Activated CD4-positive, alpha-beta T cell treated with anti-CD3 and anti-CD28 coated beads, Interleukin-2, amount 10 ng/mL, durations not matched to agents 7 days and 5 days (primary cell): Measurements from ENCODE around the gene PTPRQ. TPM values are rescaled to one million over a fixed set of nuclear protein-coding genes. Genes with fewer than 3 reads are reported as not detected.
"Not testable (repeated sequence)": the region's sequence is repeated elsewhere in the genome, so short reads cannot be mapped to it uniquely, and the experiment has no call there.

ENCODE experiments used
- CTCF ChIA-PET: fragments of 350-600 bp; sonication (Branson Sonifier 250); formaldehyde crosslinking; loops from one replicate; lab custom pipeline; 2021; ENCODE audit warnings: antibody characterized with exemption; lab: Charles Lee
- POLR2A ChIA-PET: fragments of 350-600 bp; sonication (Branson Sonifier 250); formaldehyde crosslinking; loops from one replicate; lab custom pipeline; 2021; ENCODE audit warnings: antibody characterized with exemption; lab: Charles Lee
- DNase-seq: peaks from one replicate; pipeline ENCODE4 v3.0.0-alpha.2; 2020
- H3K27ac Mint-ChIP-seq: one replicate; pipeline ENCODE4 v1.8.0; 2021; ENCODE audit warnings: mild to moderate bottlenecking, moderate library complexity, mixed read lengths
- H3K27me3 Mint-ChIP-seq: one replicate; pipeline ENCODE4 v1.8.0; 2021; ENCODE audit warnings: mixed read lengths
- H3K36me3 Mint-ChIP-seq: one replicate; pipeline ENCODE4 v1.8.0; 2021; ENCODE audit warnings: low read depth, mixed read lengths
- H3K4me1 Mint-ChIP-seq: one replicate; pipeline ENCODE4 v1.8.0; 2021; ENCODE audit warnings: mixed read lengths
- H3K4me3 Mint-ChIP-seq: one replicate; pipeline ENCODE4 v1.8.0; 2021; ENCODE audit warnings: mild to moderate bottlenecking, moderate library complexity, mixed read lengths
- H3K9me3 Mint-ChIP-seq: one replicate; pipeline ENCODE4 v1.8.0; 2021; ENCODE audit warnings: mixed read lengths
- total RNA-seq, 2 experiments: library from RNA; stranded (reverse); gene quantifications; one replicate each; pipeline ENCODE4 v1.2.3, GENCODE V29; 2021

PTPRQ gene
- total RNA-seq, 2 experiments from 2014 or later, result not detected

DNA sequence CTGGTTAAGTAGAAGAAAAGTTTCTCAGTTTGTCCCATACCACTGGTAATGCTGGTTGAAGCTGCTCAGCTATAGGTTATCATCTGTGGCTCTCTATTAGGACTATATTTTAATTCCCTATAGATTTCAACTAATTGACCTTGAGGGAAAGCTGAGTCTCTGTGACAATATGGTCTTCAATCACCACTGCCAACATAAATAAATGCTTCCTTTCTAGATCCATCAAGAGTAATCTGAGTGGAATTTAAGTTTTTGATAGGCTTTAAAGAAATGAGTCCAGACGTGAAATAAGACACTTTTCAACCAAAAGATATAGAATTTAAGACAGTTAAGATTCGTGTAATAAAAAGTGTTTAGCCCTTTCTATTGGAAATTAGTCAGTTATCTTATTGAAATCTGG is 199.9 kb downstream of the PTPRQ start:
- H3K27ac Mint-ChIP-seq, result no peak overlapping the region
- no peaks in the 10 kb centered on the region for H3K9me3 Mint-ChIP-seq
- H3K36me3 Mint-ChIP-seq, result no peaks in the 10 kb centered on the region
- H3K4me3 Mint-ChIP-seq, result no peak overlapping the region
- H3K4me1 Mint-ChIP-seq, result no peaks in the 10 kb centered on the region
- ChIA-PET POLR2A (no interaction called here), CTCF (no interaction called here)
- H3K27me3 Mint-ChIP-seq, result no peaks in the 10 kb centered on the region
- no peak for DNase-seq

DNA sequence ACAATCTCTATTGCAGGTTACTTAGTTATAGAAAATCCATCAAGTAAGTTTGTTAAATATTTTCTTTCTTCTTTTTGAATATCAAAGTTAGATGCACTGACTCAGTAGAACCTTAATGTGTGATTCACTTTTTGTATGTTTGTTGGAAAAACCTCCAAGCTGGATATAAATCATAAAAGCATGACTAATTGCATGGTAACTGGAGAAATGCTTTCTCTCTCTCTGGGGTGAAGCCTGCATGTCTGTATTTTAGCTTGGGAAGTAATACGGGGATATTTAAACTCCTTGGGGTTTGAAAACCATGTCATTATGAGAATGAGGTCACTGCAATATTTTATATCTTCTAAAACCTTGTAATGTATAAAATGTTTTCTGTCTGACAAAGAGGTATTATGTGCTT is 204.8 kb downstream of the PTPRQ start:
- POLR2A ChIA-PET, result no interaction called here
- no peaks in the 10 kb centered on the region for H3K9me3 Mint-ChIP-seq
- no peak for DNase-seq
- CTCF ChIA-PET, result no interaction called here
- H3K27ac Mint-ChIP-seq, result no peak overlapping the region
- H3K4me1 Mint-ChIP-seq, result no peaks in the 10 kb centered on the region
- H3K36me3 Mint-ChIP-seq, result no peaks in the 10 kb centered on the region
- H3K4me3 Mint-ChIP-seq, result no peak overlapping the region
- no peaks in the 10 kb centered on the region for H3K27me3 Mint-ChIP-seq

DNA sequence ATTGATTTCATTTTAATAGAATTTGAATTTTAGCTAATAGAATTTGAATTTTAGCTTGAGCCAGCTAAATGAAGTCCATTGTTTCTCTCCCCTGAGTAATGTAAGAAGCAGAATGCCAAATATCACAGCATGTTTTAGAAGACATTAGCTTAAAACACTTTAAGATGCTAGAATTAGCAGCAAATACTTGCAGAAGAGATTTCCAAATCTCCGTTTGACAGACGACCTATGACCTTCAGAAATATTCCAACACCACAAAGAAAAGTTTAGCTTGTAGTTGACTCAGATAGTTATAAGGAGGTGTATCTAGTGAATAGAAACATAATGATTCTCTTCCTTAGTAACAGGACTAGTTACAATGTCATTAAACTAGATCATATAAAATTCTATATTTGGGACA is 211.7 kb downstream of the PTPRQ start:
- no peaks in the 10 kb centered on the region for H3K27me3 Mint-ChIP-seq
- ChIA-PET CTCF (no interaction called here), POLR2A (no interaction called here)
- no peak for DNase-seq
- no peaks in the 10 kb centered on the region for H3K9me3 Mint-ChIP-seq
- no peak overlapping the region for H3K27ac Mint-ChIP-seq
- H3K4me1 Mint-ChIP-seq, result no peaks in the 10 kb centered on the region
- no peaks in the 10 kb centered on the region for H3K36me3 Mint-ChIP-seq
- no peak overlapping the region for H3K4me3 Mint-ChIP-seq

DNA sequence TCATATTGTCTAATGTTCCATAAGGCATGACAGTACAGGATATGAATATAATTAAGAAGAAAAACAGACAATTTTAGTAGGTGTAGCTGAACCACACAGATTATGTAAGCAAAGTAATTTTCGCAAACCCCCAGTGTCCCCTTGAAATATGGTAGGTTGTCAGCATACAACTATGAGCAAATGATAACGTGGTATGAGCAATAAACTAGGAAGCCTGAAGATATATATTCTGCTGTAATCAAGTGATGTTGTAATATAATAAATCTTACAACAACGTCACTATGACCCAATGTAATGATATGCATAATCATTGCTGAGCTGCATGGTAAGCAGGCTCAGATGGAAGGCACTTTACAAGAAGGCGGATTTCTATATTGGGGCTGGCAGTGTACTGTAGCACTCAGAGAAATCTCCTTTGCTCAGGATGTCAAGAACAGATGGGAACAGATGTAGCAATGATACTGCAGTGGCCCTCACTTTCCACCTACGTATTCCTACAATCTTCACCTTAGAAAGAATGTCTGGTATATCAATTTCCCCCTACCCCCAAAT is 215.6 kb downstream of the PTPRQ start:
- no peak for DNase-seq
- ChIA-PET POLR2A (no interaction called here), CTCF (no interaction called here)
- Mint-ChIP-seq H3K9me3 (no peaks in the 10 kb centered on the region), H3K27ac (no peak overlapping the region), H3K36me3 (no peaks in the 10 kb centered on the region), H3K4me3 (no peak overlapping the region), H3K27me3 (no peaks in the 10 kb centered on the region), H3K4me1 (no peaks in the 10 kb centered on the region)

DNA sequence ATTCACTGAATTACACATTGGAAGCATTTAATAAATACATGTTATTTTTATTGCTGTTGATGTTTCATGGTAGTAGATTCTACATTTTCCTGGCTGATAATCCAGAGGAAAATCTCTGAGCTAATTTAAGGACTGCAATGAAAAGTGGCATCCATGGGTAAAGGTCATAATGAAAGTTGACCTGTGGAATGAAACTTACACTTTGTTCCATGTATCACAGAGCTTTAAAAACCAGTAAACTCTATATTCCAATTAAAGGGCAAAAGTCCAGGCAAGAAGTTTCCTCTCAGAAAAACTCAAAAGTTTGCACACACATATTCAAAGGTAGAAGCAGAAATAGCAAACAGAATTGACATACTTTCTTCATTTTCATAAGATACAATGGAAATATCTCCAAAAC is 218.6 kb downstream of the PTPRQ start:
- Mint-ChIP-seq H3K4me1 (no peaks in the 10 kb centered on the region), H3K27me3 (no peaks in the 10 kb centered on the region), H3K36me3 (no peaks in the 10 kb centered on the region), H3K9me3 (no peaks in the 10 kb centered on the region), H3K4me3 (no peak overlapping the region), H3K27ac (no peak overlapping the region)
- CTCF ChIA-PET, result no interaction called here
- no peak for DNase-seq
- POLR2A ChIA-PET, result no interaction called here

DNA sequence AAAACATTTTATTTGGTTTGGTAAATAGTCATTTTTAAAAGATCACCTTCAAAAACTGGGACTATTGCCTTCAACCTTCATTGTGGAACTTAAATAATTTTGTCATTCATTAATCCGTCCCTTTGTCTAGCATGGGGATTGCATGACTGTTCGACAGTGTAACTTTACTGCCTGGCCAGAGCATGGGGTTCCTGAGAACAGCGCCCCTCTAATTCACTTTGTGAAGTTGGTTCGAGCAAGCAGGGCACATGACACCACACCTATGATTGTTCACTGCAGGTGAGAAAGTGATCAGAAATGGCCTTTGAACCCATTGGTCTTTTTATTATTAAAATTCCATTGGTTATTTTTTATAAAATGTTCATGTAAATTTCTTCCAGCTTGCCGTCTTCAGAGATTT is 226.2 kb downstream of the PTPRQ start:
- H3K4me1 Mint-ChIP-seq, result no peaks in the 10 kb centered on the region
- no peaks in the 10 kb centered on the region for H3K36me3 Mint-ChIP-seq
- H3K27ac Mint-ChIP-seq, result no peak overlapping the region
- H3K4me3 Mint-ChIP-seq, result no peak overlapping the region
- ChIA-PET CTCF (no interaction called here), POLR2A (no interaction called here)
- no peaks in the 10 kb centered on the region for H3K9me3 Mint-ChIP-seq
- H3K27me3 Mint-ChIP-seq, result no peaks in the 10 kb centered on the region
- no peak for DNase-seq

DNA sequence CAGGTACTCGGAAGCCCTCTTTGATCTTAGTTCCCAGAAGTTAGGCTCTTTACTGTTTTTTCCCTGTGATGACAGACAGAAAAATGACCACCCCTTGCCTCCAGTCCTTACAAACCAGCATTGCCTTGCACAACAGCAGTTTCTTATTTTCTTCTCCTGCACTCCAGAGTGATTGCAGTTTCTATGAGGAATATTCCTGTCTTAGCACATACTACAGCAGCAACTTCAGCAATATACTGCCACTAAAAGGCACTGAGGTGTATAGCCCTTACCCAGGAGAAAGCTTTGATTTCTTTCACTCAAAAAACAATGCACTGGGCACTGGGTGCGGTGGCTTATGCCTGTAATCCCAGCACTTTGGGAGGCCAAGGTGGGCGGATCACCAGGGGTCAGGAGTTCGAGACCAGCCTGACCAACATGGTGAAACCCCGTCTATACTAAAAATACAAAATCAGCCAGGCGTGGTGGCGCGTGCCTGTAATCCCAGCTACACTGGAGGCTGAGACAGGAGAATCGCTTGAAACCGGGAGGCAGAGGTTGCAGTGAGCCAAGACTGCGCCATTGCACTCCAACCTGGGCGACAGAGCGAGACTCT is 232.1 kb downstream of the PTPRQ start:
- H3K4me3 Mint-ChIP-seq, POLR2A ChIA-PET, DNase-seq, H3K9me3 Mint-ChIP-seq, H3K36me3 Mint-ChIP-seq, H3K4me1 Mint-ChIP-seq, H3K27ac Mint-ChIP-seq, CTCF ChIA-PET, H3K27me3 Mint-ChIP-seq: not testable (repeated sequence)

DNA sequence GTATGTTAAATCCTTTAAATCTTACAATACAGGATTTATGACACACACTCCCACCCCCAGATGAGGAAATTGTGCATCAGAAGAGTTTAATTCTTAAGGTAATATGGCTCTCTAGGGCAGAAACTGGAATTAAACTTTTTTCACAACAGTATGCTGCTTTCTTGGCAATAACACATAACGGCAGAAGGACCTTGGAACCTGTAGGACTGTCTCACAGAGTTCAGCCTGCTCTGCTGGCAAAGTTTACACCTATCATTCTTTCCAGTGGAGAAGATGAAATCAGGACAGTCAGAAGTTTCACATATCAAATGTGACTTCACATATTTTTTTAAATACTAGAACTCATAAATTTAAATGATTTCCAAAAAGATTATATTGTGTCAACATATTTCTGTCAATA is 232.8 kb downstream of the PTPRQ start:
- CTCF ChIA-PET, result no interaction called here
- no peaks in the 10 kb centered on the region for H3K9me3 Mint-ChIP-seq
- DNase-seq, result no peak
- POLR2A ChIA-PET, result no interaction called here
- no peaks in the 10 kb centered on the region for H3K27me3 Mint-ChIP-seq
- no peak overlapping the region for H3K27ac Mint-ChIP-seq
- no peaks in the 10 kb centered on the region for H3K36me3 Mint-ChIP-seq
- H3K4me3 Mint-ChIP-seq, result no peak overlapping the region
- H3K4me1 Mint-ChIP-seq, result no peaks in the 10 kb centered on the region

DNA sequence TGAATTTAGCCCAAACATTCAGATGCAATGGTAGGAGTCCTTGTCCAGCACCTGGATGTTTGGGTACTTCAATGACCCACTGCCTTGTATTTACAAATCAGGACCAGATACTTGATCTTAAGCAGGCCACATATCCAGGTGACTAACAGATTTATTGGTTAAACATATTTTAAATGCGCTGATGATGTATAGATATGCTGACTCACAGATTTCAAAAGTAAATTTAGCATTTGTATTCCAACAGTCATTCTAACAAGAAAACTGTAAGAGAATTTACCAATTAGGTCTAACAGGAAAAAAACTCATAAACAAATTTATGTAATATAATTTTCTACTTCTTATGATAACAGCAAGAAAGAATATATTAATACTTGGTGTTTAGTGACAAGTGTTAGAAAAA is 234.0 kb downstream of the PTPRQ start:
- Mint-ChIP-seq H3K4me1 (no peaks in the 10 kb centered on the region), H3K9me3 (no peaks in the 10 kb centered on the region), H3K27ac (no peak overlapping the region), H3K4me3 (no peak overlapping the region), H3K27me3 (no peaks in the 10 kb centered on the region), H3K36me3 (no peaks in the 10 kb centered on the region)
- CTCF ChIA-PET, result interaction anchor here (0.6 kb wide), 1 partner anchor 282 kb away, joined by 3 read pairs; no protein-coding TSS in a partner anchor
- POLR2A ChIA-PET, result no interaction called here
- no peak for DNase-seq

DNA sequence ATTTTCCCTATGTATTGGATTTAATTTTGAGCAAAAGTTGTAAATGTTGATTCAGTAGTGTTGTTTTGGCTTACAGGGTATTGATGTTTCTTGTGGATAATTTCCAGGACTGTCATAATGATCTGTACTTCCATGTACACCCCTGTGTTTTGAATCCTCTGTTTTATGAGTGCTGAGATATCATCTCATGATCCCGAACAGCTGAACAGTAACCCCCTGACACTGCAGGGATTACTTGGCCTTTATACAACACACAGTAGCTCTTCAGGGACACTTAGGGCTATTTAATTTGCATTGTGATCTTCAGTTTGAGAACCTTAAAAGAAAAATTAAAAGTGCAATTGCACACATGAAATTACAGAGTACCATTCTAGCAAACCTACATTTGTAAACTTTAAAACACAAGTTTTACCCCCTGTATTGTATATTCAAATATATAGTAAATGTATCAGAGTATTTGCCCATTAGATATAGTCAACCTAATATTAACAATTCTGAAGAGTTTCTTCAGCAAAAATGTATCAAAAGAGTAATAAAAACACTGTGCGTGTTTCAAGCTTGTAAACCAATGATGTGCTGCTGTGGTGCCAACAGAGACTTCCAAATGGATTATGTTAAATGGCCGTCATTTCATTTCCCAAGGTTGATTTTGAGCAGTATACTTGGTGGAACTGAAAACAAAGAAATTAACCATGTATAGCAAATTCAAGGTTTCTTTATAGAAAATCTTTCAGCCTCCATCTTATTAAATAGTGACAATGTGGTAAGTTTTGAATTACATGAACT is 235.5 kb downstream of the PTPRQ start:
- H3K4me3 Mint-ChIP-seq, result no peak overlapping the region
- ChIA-PET CTCF (no interaction called here), POLR2A (no interaction called here)
- no peaks in the 10 kb centered on the region for H3K9me3 Mint-ChIP-seq
- no peak overlapping the region for H3K27ac Mint-ChIP-seq
- no peaks in the 10 kb centered on the region for H3K4me1 Mint-ChIP-seq
- H3K36me3 Mint-ChIP-seq, result no peaks in the 10 kb centered on the region
- no peak for DNase-seq
- no peaks in the 10 kb centered on the region for H3K27me3 Mint-ChIP-seq

DNA sequence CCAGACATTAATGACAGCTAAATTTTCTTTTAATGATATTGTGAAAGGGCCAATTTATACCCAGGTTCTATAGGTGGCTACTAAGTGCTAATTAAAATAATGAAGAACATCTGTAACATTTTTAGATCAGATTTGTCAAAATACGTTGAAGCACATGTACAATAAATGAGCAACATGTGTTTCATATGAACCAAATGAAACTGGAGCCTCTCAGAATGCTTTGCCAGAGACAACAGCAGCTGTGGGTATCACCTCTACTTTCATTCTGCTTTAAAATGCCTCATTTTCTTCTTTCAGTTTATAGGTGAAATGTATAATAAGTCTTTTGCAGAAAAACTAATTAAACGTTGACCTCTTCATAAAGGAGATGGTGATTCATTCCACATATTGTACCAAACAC is 237.3 kb downstream of the PTPRQ start:
- Mint-ChIP-seq H3K9me3 (no peaks in the 10 kb centered on the region), H3K27me3 (no peaks in the 10 kb centered on the region), H3K36me3 (no peaks in the 10 kb centered on the region), H3K27ac (no peak overlapping the region), H3K4me1 (no peaks in the 10 kb centered on the region), H3K4me3 (no peak overlapping the region)
- POLR2A ChIA-PET, result no interaction called here
- CTCF ChIA-PET, result no interaction called here
- DNase-seq, result no peak

DNA sequence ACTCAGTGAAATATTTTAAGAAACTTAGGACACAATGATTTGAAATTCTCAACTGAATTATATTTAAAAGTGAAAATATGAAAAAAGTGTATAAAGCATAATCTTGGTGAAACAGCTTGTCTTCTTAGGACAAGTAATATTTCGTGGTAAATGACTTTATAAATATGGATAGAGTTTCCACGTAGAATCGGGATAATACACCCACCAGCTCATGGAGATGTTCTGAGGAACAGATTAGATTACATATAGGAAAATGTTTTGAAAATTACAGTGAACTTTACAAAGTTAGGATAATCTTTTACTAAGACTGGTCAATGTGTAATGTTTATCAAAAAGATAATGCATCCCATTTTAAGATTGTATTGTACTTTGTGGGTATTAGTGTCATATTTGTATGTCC is 237.8 kb downstream of the PTPRQ start:
- Mint-ChIP-seq H3K27ac (no peak overlapping the region), H3K27me3 (no peaks in the 10 kb centered on the region), H3K4me3 (no peak overlapping the region), H3K4me1 (no peaks in the 10 kb centered on the region), H3K9me3 (no peaks in the 10 kb centered on the region), H3K36me3 (no peaks in the 10 kb centered on the region)
- POLR2A ChIA-PET, result no interaction called here
- CTCF ChIA-PET, result no interaction called here
- no peak for DNase-seq

DNA sequence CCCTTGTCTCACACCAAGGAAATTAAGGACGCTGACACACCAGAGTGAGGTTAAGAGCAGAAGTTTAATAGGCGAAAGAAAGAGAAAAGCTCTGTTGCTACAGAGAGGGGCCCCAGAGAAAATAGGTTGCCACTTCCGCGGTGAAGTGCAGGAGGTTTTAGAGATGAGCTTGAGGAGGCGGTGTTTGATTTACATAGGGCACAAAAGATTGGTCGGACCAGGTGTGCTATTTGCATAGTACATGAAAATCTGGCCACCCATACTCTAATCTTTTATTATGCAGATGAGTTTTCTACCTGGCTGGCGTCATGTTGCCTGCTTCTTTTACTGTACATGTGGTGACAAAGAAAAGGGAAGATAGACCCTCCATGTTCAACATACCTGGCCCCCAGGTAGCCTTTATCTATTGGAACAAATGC is 240.1 kb downstream of the PTPRQ start:
- ChIA-PET POLR2A (no interaction called here), CTCF (interaction anchor here (1.0 kb wide), 1 partner anchor 10 kb away, joined by 3 read pairs; no protein-coding TSS in a partner anchor)
- no peaks in the 10 kb centered on the region for H3K4me1 Mint-ChIP-seq
- DNase-seq, result no peak
- no peaks in the 10 kb centered on the region for H3K27me3 Mint-ChIP-seq
- no peaks in the 10 kb centered on the region for H3K9me3 Mint-ChIP-seq
- H3K36me3 Mint-ChIP-seq, result no peaks in the 10 kb centered on the region
- no peak overlapping the region for H3K27ac Mint-ChIP-seq
- no peak overlapping the region for H3K4me3 Mint-ChIP-seq
